Left lung (tissue), 10 donors: Measurements from ENCODE around the gene AANAT. TPM values are rescaled to one million over a fixed set of nuclear protein-coding genes. Genes with fewer than 3 reads are reported as not detected.

ENCODE experiments used
- ATAC-seq: fragments of 200-7000 bp; cut with Tn5 transposase; one replicate; pipeline ENCODE4 v1.9.1; 2020; ENCODE audit warnings: moderate library complexity
- DNase-seq, 4 donors: peaks; one replicate each; pipeline ENCODE4 v3.0.0-alpha.2; 2013 to 2020
- H3K27ac ChIP-seq, 2 donors: fragments of 200-600 bp; sonication (generic) in 1 of 2; one replicate each; pipeline versions ENCODE4 v1.5.0 to v1.8.0; 2020 to 2021
- H3K27me3 ChIP-seq, 2 donors: fragments of 200-600 bp; sonication (generic) in 1 of 2; one replicate each; pipeline versions ENCODE4 v1.5.0 to v1.8.0; 2020 to 2021
- H3K36me3 ChIP-seq, 2 donors: fragments of 200-600 bp; sonication (generic) in 1 of 2; one replicate each; pipeline versions ENCODE4 v1.5.0 to v1.8.0; 2020 to 2021
- H3K4me1 ChIP-seq, 2 donors: fragments of 200-600 bp; one replicate each; pipeline ENCODE4 v1.8.0; 2021
- H3K4me3 ChIP-seq, 2 donors: fragments of 200-600 bp; sonication (generic) in 1 of 2; one replicate each; pipeline versions ENCODE4 v1.5.0 to v1.8.0; 2020 to 2021; ENCODE audit warnings: mild to moderate bottlenecking in 1 of 2
- H3K9me3 ChIP-seq, 2 donors: fragments of 200-600 bp; sonication (generic) in 1 of 2; one replicate each; pipeline versions ENCODE4 v1.5.0 to v1.8.0; 2020 to 2021
- intact Hi-C, 2 donors: fragments of 100-400 bp; cut with DNase I; formaldehyde crosslinking; loops; one replicate each; pipeline versions ENCODE4 v1.11.2 to v1.14.2; 2022
- polyA plus RNA-seq, 6 donors: library from polyadenylated mRNA; unstranded; fragments of 120-200 nt; gene quantifications; one replicate each; pipeline ENCODE4 v1.2.1, GENCODE V29; 2013; ENCODE audit not compliant: insufficient read length in 6 of 6
- total RNA-seq, 2 donors: library from RNA; stranded (reverse); fragmentation: NEBNext Ultra II Directional; extraction: Animal tissue kit (Norgen Biotek cat#: 25700); gene quantifications; one replicate each; pipeline ENCODE4 v1.2.1, GENCODE V29; 2021
- TF ChIP-seq, protein P1 (sequence below), 2 donors: fragments of 200-600 bp; sonication (generic) in 1 of 2; IDR thresholded peaks; one replicate each; pipeline versions ENCODE4 v1.5.0 to v1.8.0; 2021; ENCODE audit warnings: antibody characterized with exemption in 2 of 2
- donor health status: DM: no; HTN: yes; CAD: no.
- donor health status: DM: no; HTN: no; CAD: no.

The AANAT gene
- total and polyA plus RNA-seq, 8 donors: 0.10 to 0.23 (median 0.18) TPM; not detected in 3

DNA sequence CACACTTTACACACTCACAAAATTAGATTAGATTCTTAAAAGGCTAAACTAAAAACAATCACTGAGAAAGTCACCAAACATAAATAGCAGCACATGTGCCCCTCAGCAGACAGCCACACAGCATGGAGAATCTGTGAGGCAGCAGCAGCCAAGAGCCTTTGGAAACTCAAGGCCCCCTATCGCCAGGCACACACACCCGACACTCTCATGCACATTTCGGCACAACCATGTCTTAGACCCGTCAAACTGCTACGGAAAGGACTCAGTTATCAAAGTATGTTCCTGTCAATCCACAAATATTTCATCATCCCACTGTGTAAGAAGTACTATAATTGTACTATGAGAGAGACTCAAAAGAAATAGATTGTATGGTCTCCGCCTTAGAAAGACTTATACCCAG, 35.4 kb upstream of the AANAT start:
- H3K27me3 ChIP-seq: no peaks in the 10 kb centered on the region
- H3K27ac ChIP-seq: no peak overlapping the region
- no peaks in the 10 kb centered on the region for H3K9me3 ChIP-seq
- H3K4me1 ChIP-seq: peaks cover 0 to 20% of the 10 kb centered on the region in 2 donors
- no peak overlapping the region for H3K4me3 ChIP-seq
- intact Hi-C loops: no loop called here
- no peaks in the 10 kb centered on the region for H3K36me3 ChIP-seq
- DNase-seq: no peak
- ATAC-seq: peak; percentile 63
- TF ChIP-seq, protein P1, sequence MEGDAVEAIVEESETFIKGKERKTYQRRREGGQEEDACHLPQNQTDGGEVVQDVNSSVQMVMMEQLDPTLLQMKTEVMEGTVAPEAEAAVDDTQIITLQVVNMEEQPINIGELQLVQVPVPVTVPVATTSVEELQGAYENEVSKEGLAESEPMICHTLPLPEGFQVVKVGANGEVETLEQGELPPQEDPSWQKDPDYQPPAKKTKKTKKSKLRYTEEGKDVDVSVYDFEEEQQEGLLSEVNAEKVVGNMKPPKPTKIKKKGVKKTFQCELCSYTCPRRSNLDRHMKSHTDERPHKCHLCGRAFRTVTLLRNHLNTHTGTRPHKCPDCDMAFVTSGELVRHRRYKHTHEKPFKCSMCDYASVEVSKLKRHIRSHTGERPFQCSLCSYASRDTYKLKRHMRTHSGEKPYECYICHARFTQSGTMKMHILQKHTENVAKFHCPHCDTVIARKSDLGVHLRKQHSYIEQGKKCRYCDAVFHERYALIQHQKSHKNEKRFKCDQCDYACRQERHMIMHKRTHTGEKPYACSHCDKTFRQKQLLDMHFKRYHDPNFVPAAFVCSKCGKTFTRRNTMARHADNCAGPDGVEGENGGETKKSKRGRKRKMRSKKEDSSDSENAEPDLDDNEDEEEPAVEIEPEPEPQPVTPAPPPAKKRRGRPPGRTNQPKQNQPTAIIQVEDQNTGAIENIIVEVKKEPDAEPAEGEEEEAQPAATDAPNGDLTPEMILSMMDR (IDR thresholded peaks at IDR 0.05): no peak

DNA sequence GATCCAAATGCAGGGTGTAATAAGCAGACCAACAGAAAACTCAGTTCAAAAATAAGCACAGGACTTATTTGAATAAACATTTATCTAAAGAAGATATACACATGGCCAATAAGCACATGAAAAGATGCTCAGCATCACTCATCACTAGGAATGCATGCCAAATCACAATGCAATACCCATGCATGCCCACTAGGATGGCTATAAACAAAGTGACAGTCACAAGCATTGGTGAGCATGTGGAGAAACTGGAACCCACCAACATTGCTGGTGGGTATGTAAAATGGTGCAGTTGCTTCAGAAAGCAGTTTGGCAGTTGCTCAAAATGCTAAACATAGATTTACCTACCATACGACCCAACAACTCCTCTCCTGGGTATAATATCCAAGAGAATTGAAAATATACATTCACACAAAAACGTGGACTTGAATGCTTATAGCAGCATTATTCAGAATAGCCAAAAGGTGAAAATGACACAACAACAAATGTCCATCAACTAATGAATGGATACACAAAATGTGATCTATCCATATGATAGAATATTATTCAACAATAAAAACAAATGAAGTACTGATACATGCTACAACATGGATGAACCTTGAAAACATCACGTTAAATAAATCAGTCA, 34.6 kb upstream of the AANAT start:
- Histone ChIP-seq H3K4me1 (peaks cover 0 to 12% of the 10 kb centered on the region in 2 donors), H3K9me3 (no peaks in the 10 kb centered on the region), H3K36me3 (no peaks in the 10 kb centered on the region), H3K27me3 (no peaks in the 10 kb centered on the region), H3K27ac (no peak overlapping the region), H3K4me3 (no peak overlapping the region)
- ATAC-seq (no peak), DNase-seq (no peak)
- intact Hi-C loops: no loop called here
- TF ChIP-seq, protein P1 (IDR thresholded peaks at IDR 0.05): peak; percentile 14 to 37

DNA sequence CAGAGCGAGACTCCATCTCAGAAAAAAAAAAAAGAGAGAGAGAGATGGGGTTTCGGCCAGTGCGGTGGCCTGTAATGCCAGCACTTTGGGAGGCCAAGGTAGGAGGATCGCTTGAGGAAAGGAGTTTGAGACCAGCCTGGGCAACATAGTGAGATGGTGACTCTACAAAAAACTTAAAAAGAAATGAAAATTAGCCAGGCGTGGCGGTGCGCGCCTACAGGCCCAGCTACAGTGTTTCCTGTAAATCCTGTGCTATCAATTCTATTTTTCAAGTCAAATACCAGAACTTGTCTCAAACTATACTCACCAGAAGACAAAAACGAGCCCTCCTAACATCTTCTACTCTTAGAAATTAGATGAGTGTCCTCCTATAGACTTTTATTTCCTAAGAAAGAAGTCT, 33.7 kb upstream of the AANAT start:
- Histone ChIP-seq H3K4me3 (no peak overlapping the region), H3K4me1 (peaks cover 0 to 10% of the 10 kb centered on the region in 2 donors), H3K36me3 (no peaks in the 10 kb centered on the region), H3K9me3 (no peaks in the 10 kb centered on the region), H3K27me3 (no peaks in the 10 kb centered on the region), H3K27ac (no peak overlapping the region)
- DNase-seq (no peak), ATAC-seq (no peak)
- TF ChIP-seq, protein P1 (IDR thresholded peaks at IDR 0.05): no peak
- intact Hi-C loops: no loop called here

DNA sequence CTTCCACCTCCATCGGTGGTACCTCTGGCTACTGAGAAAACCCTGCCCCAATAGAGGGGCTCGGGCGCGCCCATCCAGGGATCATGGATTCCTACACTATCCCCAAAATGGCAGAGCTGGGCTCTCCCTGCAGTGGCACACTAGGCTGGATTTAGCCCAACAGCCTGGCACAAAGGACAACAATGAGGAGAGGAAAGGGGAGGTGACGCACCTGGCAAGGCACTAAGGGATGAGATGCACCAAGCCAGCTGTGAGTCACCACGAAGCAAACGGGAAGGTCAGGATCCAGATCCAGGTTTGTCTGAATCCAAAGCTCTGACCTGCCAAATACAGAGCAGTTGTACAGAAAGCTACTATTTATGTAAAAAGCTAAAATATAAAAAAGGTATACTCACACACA, 32.5 kb upstream of the AANAT start:
- Histone ChIP-seq H3K4me3 (no peak overlapping the region), H3K9me3 (no peaks in the 10 kb centered on the region), H3K27me3 (no peaks in the 10 kb centered on the region), H3K4me1 (peaks cover 0 to 10% of the 10 kb centered on the region in 2 donors), H3K27ac (no peak overlapping the region), H3K36me3 (no peaks in the 10 kb centered on the region)
- intact Hi-C loops: no loop called here
- no peak for ATAC-seq
- TF ChIP-seq, protein P1 (IDR thresholded peaks at IDR 0.05): no peak
- no peak for DNase-seq

DNA sequence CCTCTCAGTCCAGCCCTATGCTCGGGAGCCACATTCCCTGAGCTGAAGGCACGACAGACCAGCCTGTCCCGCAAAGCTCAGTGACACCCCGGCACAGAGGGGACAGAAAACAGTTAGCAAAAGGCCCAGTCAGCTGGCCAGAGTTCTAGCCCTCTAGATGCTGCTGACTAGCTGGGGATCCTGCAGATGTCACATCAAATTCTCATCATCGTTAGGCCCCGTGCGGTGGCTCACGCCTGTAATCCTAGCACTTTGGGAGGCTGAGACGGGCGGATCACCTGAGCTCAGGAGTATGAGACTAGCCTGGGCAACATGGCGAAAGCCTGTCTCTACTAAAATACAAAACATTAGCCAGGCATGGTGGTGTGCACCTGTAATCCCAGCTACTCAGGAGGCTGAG, 31.7 kb upstream of the AANAT start:
- Histone ChIP-seq H3K4me3 (no peak overlapping the region), H3K4me1 (peaks cover 0 to 10% of the 10 kb centered on the region in 2 donors), H3K27me3 (no peaks in the 10 kb centered on the region), H3K27ac (no peak overlapping the region), H3K36me3 (no peaks in the 10 kb centered on the region), H3K9me3 (no peaks in the 10 kb centered on the region)
- DNase-seq (no peak), ATAC-seq (no peak)
- intact Hi-C loops: no loop called here
- TF ChIP-seq, protein P1 (IDR thresholded peaks at IDR 0.05): no peak
